ENCODE measurements around the gene JMJD1C. TPM values are rescaled to one million over a fixed set of nuclear protein-coding genes. Genes with fewer than 3 reads are reported as not detected.

Gene JMJD1C
- total RNA-seq, 1 experiment from 2014 or later: 66.3 TPM

DNA sequence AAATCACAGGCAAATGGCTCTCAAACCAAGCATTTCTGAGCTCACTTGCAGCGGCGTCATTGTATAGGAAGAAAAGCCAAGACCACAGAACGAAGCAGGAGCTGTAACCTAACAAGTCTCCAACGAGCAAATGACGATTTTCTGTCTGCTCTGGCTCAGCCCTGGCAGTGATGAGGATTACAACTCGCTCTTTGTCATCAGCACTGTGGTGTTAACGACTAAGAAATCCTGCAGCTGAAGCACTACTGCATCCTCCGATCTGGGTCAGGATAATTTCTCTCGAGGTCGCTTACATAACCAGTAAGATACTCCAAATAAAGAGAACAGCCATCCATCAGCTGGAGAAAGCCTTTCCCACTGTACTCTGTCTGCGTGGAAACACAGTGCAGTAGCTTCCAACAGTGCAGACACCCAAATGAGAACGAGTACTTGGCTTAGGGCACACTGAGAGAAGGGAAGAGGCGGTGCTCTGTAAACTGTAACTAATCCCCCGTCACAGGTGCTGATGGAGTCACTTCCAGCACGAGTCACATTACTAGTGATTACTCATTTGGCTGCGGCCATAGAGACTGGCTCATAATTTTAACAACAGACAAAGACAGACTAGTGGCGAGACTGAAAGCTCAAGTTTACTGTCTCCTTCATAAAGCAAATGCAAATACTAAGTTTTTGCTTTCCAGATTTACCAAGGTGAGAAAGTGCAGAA is 196.8 kb downstream of the JMJD1C start (continued):
- TF ChIP-seq, protein P1, sequence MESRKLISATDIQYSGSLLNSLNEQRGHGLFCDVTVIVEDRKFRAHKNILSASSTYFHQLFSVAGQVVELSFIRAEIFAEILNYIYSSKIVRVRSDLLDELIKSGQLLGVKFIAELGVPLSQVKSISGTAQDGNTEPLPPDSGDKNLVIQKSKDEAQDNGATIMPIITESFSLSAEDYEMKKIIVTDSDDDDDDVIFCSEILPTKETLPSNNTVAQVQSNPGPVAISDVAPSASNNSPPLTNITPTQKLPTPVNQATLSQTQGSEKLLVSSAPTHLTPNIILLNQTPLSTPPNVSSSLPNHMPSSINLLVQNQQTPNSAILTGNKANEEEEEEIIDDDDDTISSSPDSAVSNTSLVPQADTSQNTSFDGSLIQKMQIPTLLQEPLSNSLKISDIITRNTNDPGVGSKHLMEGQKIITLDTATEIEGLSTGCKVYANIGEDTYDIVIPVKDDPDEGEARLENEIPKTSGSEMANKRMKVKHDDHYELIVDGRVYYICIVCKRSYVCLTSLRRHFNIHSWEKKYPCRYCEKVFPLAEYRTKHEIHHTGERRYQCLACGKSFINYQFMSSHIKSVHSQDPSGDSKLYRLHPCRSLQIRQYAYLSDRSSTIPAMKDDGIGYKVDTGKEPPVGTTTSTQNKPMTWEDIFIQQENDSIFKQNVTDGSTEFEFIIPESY (IDR thresholded peaks at IDR 0.05; ENCODE audit: extremely low read depth, insufficient replicate concordance, low read length): no peak
- TF ChIP-seq CBX3 (IDR thresholded peaks at IDR 0.05; ENCODE audit: low read depth) (peak; percentile 96), CEBPB (IDR thresholded peaks at IDR 0.05; ENCODE audit: low read depth) (peak; percentile 69), FOSL1 (IDR thresholded peaks at IDR 0.05; ENCODE audit: low read depth) (peak; percentile 83)

DNA sequence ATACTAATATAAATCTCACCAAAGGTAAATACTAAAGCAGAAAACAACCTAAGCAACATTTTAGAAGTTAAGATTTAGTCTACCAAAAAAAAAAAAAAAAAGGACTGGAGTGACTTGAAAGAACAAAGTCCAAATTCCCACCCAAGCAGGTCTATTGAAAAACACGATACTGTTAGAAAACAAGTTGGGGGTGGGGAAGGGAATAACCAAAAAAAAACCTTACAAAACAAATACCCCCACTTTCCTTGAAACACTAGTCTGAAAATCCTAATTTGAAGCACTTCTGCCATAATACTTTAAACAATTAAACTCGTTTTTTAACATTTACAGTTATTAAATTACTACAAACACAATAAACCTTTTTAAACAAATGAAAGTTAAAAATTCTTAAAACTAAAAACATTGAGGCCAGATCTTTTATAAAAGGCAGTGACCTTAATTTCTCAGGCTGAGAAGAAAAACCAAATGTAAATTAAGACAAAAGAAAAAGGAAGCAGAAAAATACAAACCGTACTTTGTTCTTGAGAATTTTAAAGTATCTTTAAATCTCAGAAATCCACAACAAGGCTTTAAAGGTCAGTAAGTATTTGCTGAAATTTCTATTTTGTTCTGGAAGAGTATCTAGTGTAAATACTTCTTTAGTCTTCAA is 197.5 kb downstream of the JMJD1C start:
- Histone ChIP-seq H3K9me2 (ENCODE audit: insufficient read depth) (no peaks in the 10 kb centered on the region), H3K36me3 (ENCODE audit: control insufficient read depth in 1 of 2, insufficient read depth in 2 of 2, low read length in 2 of 2) (no peaks in the 10 kb centered on the region), H3K4me3 (replicated peaks in 1 of 2; ENCODE audit: low read depth in 1 of 2, low read length in 2 of 2) (peak overlapping the region; percentile 60 to 65), H3K27me3 (ENCODE audit: insufficient read depth, low read length) (no peaks in the 10 kb centered on the region), H2AFZ (ENCODE audit: low read depth, low read length, poor library complexity, severe bottlenecking) (no peak overlapping the region), H3K9me3 (ENCODE audit: control insufficient read depth in 1 of 2, insufficient read depth in 1 of 2, low read depth in 1 of 2, low read length in 2 of 2) (no peaks in the 10 kb centered on the region), H3K27ac (ENCODE audit: low read depth, low read length) (peak overlapping the region; percentile 72), H3K4me2 (ENCODE audit: low read length) (peak overlapping the region; percentile 89), H4K20me1 (ENCODE audit: insufficient read depth) (no peaks in the 10 kb centered on the region), H3K4me1 (ENCODE audit: control insufficient read depth in 1 of 2, insufficient read depth in 2 of 2, low read length in 2 of 2) (peaks cover 28 to 57% of the 10 kb centered on the region in 2 experiments), H3K9ac (ENCODE audit: low read length) (peak overlapping the region; percentile 74), H3K79me2 (ENCODE audit: insufficient read depth, low read length) (peaks cover 89% of the 10 kb centered on the region)
- ChIA-PET CTCF (interaction anchor here (0.7 to 1.2 kb wide), 2 partner anchors 450 to 452 kb away, joined by 3 to 4 read pairs; no protein-coding TSS in a partner anchor), RAD21 (ENCODE audit: low non-redundant PET in 1 of 2, low total read pairs in 2 of 2, uncharacterized antibody in 2 of 2, unreplicated experiment in 2 of 2) (no interaction called here), POLR2A (interaction anchor here (0.8 to 3.1 kb wide), 13 partner anchors 8 to 599 kb away, joined by 3 to 10 read pairs (median 3); no protein-coding TSS in a partner anchor)
- ATAC-seq (no peak), DNase-seq (ENCODE audit: low read depth, low spot score) (no peak)
- BruUV-seq (replicated peaks): no TSS peak
- TF ChIP-seq RAD21 (IDR thresholded peaks at IDR 0.05; ENCODE audit: low read depth) (no peak), JUND (IDR thresholded peaks at IDR 0.05) (0 out of 2 replicates have a peak, but pooled peaks have one; percentile 3)
- intact Hi-C loops (cut with micrococcal nuclease): loop anchor here (1.0 to 5.0 kb wide), 4 partner anchors 31 to 444 kb away; no protein-coding TSS in a partner anchor

Data from HCT116 (cell line).